GM12878 (cell line): Measurements from ENCODE around the gene SLC2A8. TPM values are rescaled to one million over a fixed set of nuclear protein-coding genes. Genes with fewer than 3 reads are reported as not detected.

Source experiments
- ATAC-seq: fragments of 200-7000 bp; cut with Tn5 transposase; 3 replicates; pipeline ENCODE4 v1.9.1; 2020; ENCODE audit warnings: mild to moderate bottlenecking, moderate library complexity
- BruUV-seq: library from RNA; stranded (reverse); fragments of 400-500 nt; replicated peaks from 2 replicates; lab custom pipeline; 2021; lab: Mats Ljungman, UMichigan
- CTCF ChIA-PET: fragments of 300-600 bp; sonication (Branson Sonifier 250); formaldehyde crosslinking; extraction: SDS; loops from one replicate; lab custom pipeline; 2021; ENCODE audit warnings: inconsistent platforms; lab: Yijun Ruan, JAX
- POLR2A ChIA-PET: fragments of 350-600 bp; formaldehyde crosslinking; extraction: SDS; loops from one replicate; lab custom pipeline; 2021; ENCODE audit warnings: inconsistent platforms; lab: Charles Lee
- RAD21 ChIA-PET: fragments of 300-600 bp; sonication (Branson Sonifier 250); formaldehyde crosslinking; loops from one replicate; lab custom pipeline; 2023; ENCODE audit warnings: antibody characterized with exemption; ENCODE audit not compliant: unreplicated experiment; lab: Charles Lee
- SMC1A ChIA-PET: fragments of 300-600 bp; sonication (Branson Sonifier 250); formaldehyde crosslinking; loops from one replicate; lab custom pipeline; 2023; ENCODE audit not compliant: unreplicated experiment, uncharacterized antibody; lab: Charles Lee
- DNase-seq: peaks from one replicate; pipeline ENCODE4 v3.0.0-alpha.2; 2011; ENCODE audit warnings: low read depth, low spot score
- FAIRE-seq: peaks from 3 replicates; lab custom pipeline; 2011; peaks lifted over from hg19 to GRCh38; lab: Jason Lieb, UNC
- H2AFZ ChIP-seq: 2 replicates; pipeline ENCODE4 v1.6.0; 2011; ENCODE audit warnings: low read depth, low read length, control low read depth; ENCODE audit not compliant: control insufficient read depth
- H3K27ac ChIP-seq: 2 replicates; pipeline ENCODE4 v1.5.1; 2011; ENCODE audit warnings: control low read depth; ENCODE audit not compliant: control insufficient read depth, insufficient read depth
- H3K27me3 ChIP-seq, 2 experiments: replicated peaks in 1 of 2; 2 replicates each; pipeline versions ENCODE4 v1.6.0 to v1.6.1; 2011; ENCODE audit warnings: low read length in 1 of 2; ENCODE audit not compliant: control insufficient read depth in 2 of 2, insufficient read depth in 2 of 2
- H3K36me3 ChIP-seq, 2 experiments: 2 replicates each; pipeline ENCODE4 v1.5.1; 2011; ENCODE audit warnings: low read length in 1 of 2; ENCODE audit not compliant: control insufficient read depth in 2 of 2, insufficient read depth in 2 of 2
- H3K4me1 ChIP-seq: 2 replicates; pipeline ENCODE4 v1.6.1; 2011; ENCODE audit warnings: mild to moderate bottlenecking, low read length, moderate library complexity, mixed read lengths; ENCODE audit not compliant: control insufficient read depth, insufficient read depth
- H3K4me2 ChIP-seq: 2 replicates; pipeline ENCODE4 v1.6.0; 2011; ENCODE audit warnings: control low read depth; ENCODE audit not compliant: control insufficient read depth, insufficient read depth
- H3K4me3 ChIP-seq: fragments of 200-600 bp; sonication (generic); 2 replicates; pipeline ENCODE4 v1.5.1; 2016
- H3K79me2 ChIP-seq: 2 replicates; pipeline ENCODE4 v1.6.0; 2011; ENCODE audit warnings: low read length; ENCODE audit not compliant: control insufficient read depth, insufficient read depth
- H3K9ac ChIP-seq: 2 replicates; pipeline ENCODE4 v1.8.0; 2011; ENCODE audit warnings: low read length, control low read depth, mixed read lengths; ENCODE audit not compliant: control insufficient read depth, insufficient read depth
- H3K9me3 ChIP-seq: replicated peaks from 3 replicates; pipeline ENCODE4 v1.5.1; 2011; ENCODE audit warnings: mild to moderate bottlenecking, low read length; ENCODE audit not compliant: control insufficient read depth, insufficient read depth
- H4K20me1 ChIP-seq: 2 replicates; pipeline ENCODE4 v1.6.0; 2011; ENCODE audit not compliant: control insufficient read depth, insufficient read depth
- BRCA1 ChIP-seq: IDR thresholded peaks from 2 replicates; pipeline ENCODE4 v1.6.1; 2011; ENCODE audit warnings: low read depth, low read length, improper control_type of control experiment
- WGBS: methylation state at CpG from one replicate; pipeline ENCODE4 v1.1.6; 2016; ENCODE audit warnings: low lambda C conversion rate; ENCODE audit not compliant: insufficient replicate concordance, insufficient coverage; ENCODE audit errors: missing lambda C conversion rate; 5-methylcytosine and 5-hydroxymethylcytosine counted together
- in situ Hi-C: fragments of 300-500 bp; cut with MboI; formaldehyde crosslinking; loops from 9 replicates; pipeline ENCODE4 v1.14.3; 2018; ENCODE audit warnings: mixed read lengths
- intact Hi-C: fragments of 100-400 bp; cut with micrococcal nuclease; formaldehyde crosslinking; loops from one replicate; pipeline ENCODE4 v1.14.2; 2022; ENCODE audit not compliant: unreplicated experiment
- polyA plus RNA-seq, 11 experiments: library from polyadenylated mRNA; depleted of rRNA in 4 of 11; unstranded in 6 of 11; stranded (reverse) in 5 of 11; fragments of >200 nt; fragmentation: Nextera tagmentation in 4 of 11; fragmentation: Illumina TruSeq in 1 of 11; extraction: Ambion mirVana in 4 of 11; extraction: Trizol in 1 of 11; gene quantifications; 1 replicate in 1 of 11; 2 replicates in 10 of 11; pipeline versions ENCODE4 v1.2.1 to v1.2.3, GENCODE V29; 2011 to 2016; ENCODE audit warnings: inconsistent platforms in 2 of 11, missing spikeins in 2 of 11, low read depth in 1 of 11
- total RNA-seq, 4 experiments: library from RNA; depleted of rRNA in 3 of 4; stranded (reverse); fragments of >200 nt in 3 of 4; fragmentation: Illumina TruSeq in 1 of 4; extraction: Trizol in 1 of 4; gene quantifications; 2 replicates each; pipeline versions ENCODE4 v1.2.1 to v1.2.3, GENCODE V29; 2013 to 2021
- TF ChIP-seq, protein P1 (sequence below): fragments of 450-650 bp; conservative IDR thresholded peaks from 2 replicates; pipeline ENCODE4 v1.6.1; 2017; ENCODE audit warnings: mild to moderate bottlenecking, moderate library complexity
- TF ChIP-seq, protein P2 (sequence below): fragments of 450-650 bp; IDR thresholded peaks from 2 replicates; pipeline ENCODE4 v1.6.1; 2017; ENCODE audit warnings: borderline replicate concordance

Gene SLC2A8
- total and polyA plus RNA-seq, 10 of the 15 experiments (the other 5 are each of a cell fraction or from before 2014, with no cell fraction given), result 0.31 to 22.7 (median 10.0) TPM

DNA sequence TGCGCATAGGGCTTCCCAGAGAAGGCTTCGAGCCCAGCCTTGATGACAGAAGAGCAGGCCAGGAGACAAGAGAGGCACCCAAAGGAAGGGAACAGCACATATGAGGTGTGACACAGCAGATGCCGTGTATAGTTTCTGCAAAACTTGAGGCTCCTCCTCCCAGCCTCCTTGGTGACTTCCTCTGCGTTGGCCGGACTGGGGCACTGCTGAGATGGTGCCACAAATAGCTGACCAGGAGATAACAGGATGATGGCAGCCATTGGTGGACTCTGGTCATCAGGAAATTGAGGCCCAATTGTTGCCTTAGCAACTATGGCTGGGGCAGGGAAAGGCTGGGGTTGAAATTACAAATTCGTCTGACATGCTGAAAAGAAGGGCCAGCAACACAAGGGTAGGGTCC, 22.4 kb downstream of the SLC2A8 start:
- SMC1A ChIA-PET, result no interaction called here
- CTCF ChIA-PET, result no interaction called here
- Histone ChIP-seq H3K4me2 (no peak overlapping the region), H4K20me1 (no peaks in the 10 kb centered on the region), H3K36me3 (no peaks in the 10 kb centered on the region), H2AFZ (no peak overlapping the region), H3K27ac (no peak overlapping the region), H3K4me3 (no peak overlapping the region), H3K27me3 (no peaks in the 10 kb centered on the region), H3K4me1 (peaks cover 10% of the 10 kb centered on the region), H3K79me2 (peaks cover 19% of the 10 kb centered on the region), H3K9me3 (no peaks in the 10 kb centered on the region), H3K9ac (no peak overlapping the region)
- BruUV-seq, result no TSS peak
- intact Hi-C loops (no loop called here), in situ Hi-C loops (no loop called here)
- TF ChIP-seq, protein P1, sequence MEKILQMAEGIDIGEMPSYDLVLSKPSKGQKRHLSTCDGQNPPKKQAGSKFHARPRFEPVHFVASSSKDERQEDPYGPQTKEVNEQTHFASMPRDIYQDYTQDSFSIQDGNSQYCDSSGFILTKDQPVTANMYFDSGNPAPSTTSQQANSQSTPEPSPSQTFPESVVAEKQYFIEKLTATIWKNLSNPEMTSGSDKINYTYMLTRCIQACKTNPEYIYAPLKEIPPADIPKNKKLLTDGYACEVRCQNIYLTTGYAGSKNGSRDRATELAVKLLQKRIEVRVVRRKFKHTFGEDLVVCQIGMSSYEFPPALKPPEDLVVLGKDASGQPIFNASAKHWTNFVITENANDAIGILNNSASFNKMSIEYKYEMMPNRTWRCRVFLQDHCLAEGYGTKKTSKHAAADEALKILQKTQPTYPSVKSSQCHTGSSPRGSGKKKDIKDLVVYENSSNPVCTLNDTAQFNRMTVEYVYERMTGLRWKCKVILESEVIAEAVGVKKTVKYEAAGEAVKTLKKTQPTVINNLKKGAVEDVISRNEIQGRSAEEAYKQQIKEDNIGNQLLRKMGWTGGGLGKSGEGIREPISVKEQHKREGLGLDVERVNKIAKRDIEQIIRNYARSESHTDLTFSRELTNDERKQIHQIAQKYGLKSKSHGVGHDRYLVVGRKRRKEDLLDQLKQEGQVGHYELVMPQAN, result no peak
- TF ChIP-seq, protein P2, sequence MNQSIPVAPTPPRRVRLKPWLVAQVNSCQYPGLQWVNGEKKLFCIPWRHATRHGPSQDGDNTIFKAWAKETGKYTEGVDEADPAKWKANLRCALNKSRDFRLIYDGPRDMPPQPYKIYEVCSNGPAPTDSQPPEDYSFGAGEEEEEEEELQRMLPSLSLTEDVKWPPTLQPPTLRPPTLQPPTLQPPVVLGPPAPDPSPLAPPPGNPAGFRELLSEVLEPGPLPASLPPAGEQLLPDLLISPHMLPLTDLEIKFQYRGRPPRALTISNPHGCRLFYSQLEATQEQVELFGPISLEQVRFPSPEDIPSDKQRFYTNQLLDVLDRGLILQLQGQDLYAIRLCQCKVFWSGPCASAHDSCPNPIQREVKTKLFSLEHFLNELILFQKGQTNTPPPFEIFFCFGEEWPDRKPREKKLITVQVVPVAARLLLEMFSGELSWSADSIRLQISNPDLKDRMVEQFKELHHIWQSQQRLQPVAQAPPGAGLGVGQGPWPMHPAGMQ, result no peak
- DNase-seq, result no peak
- RAD21 ChIA-PET, result no interaction called here
- no peak for FAIRE-seq
- POLR2A ChIA-PET, result no interaction called here
- ATAC-seq, result no peak
- 90% methylated on average over 6 of the region's 6 CpGs for WGBS

DNA sequence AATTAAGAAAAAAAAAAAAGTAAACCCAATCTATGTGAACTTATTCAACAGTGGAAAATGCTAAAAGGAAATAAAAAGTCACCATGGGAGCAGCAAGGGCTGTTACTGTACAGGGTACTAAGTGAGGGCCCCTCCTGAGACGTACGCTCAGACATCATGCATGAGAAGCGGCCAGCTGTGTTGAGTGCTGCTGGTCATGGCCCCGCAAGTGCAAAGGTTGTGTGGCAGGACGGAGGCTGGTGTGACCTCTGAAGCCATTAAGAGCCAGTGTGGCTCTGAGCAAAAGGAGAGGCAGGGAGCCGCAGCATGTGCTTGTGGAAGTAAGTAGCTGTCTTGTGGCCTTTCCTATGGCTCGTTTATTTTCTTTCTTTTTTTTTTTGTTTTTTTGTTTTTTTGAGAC, 24.1 kb downstream of the SLC2A8 start:
- 97% methylated on average over 6 of the region's 7 CpGs for WGBS
- DNase-seq, result no peak
- FAIRE-seq, result no peak
- BruUV-seq, result no TSS peak
- TF ChIP-seq BRCA1, result no peak
- SMC1A ChIA-PET, result interaction anchor here (1.1 to 1.4 kb wide), 2 partner anchors 27 to 29 kb away, joined by 3 read pairs; no protein-coding TSS in a partner anchor
- Histone ChIP-seq H2AFZ (no peak overlapping the region), H3K9ac (no peak overlapping the region), H3K4me1 (peaks cover 13% of the 10 kb centered on the region), H3K27ac (no peak overlapping the region), H4K20me1 (no peaks in the 10 kb centered on the region), H3K36me3 (no peaks in the 10 kb centered on the region), H3K4me2 (no peak overlapping the region), H3K9me3 (no peaks in the 10 kb centered on the region), H3K4me3 (no peak overlapping the region), H3K27me3 (no peaks in the 10 kb centered on the region), H3K79me2 (peaks cover 34% of the 10 kb centered on the region)
- intact Hi-C loops (loop anchor here (5.0 to 10.0 kb wide), 2 partner anchors 109 to 476 kb away; no protein-coding TSS in a partner anchor), in situ Hi-C loops (no loop called here)
- CTCF ChIA-PET, result interaction anchor here (1.8 kb wide), 1 partner anchor 34 kb away, joined by 6 read pairs; no protein-coding TSS in a partner anchor
- POLR2A ChIA-PET, result no interaction called here
- RAD21 ChIA-PET, result interaction anchor here (0.8 to 1.4 kb wide), 2 partner anchors 24 to 34 kb away, joined by 3 read pairs; partner anchors contain the start of gene SLC2A8
- ATAC-seq, result no peak
